MM.1S (cell line): ENCODE measurements around the gene AKAP8L.

Source experiments
- EZH2phosphoT487 ChIP-seq: fragments of 300-600 bp; sonication (generic); IDR thresholded peaks from 2 replicates; pipeline ENCODE4 v1.6.1; 2018; ENCODE audit warnings: antibody characterized with exemption, low read length
- TF ChIP-seq, protein P1 (sequence below): fragments of 300-600 bp; sonication (generic); IDR thresholded peaks from 2 replicates; pipeline ENCODE4 v1.5.1; 2016; ENCODE audit warnings: antibody characterized with exemption, low read length, mixed read lengths

GRCh38 chr19:15450528-15450890 is 31.7 kb upstream of the AKAP8L start:
- TF ChIP-seq EZH2phosphoT487: no peak
- TF ChIP-seq, protein P1, sequence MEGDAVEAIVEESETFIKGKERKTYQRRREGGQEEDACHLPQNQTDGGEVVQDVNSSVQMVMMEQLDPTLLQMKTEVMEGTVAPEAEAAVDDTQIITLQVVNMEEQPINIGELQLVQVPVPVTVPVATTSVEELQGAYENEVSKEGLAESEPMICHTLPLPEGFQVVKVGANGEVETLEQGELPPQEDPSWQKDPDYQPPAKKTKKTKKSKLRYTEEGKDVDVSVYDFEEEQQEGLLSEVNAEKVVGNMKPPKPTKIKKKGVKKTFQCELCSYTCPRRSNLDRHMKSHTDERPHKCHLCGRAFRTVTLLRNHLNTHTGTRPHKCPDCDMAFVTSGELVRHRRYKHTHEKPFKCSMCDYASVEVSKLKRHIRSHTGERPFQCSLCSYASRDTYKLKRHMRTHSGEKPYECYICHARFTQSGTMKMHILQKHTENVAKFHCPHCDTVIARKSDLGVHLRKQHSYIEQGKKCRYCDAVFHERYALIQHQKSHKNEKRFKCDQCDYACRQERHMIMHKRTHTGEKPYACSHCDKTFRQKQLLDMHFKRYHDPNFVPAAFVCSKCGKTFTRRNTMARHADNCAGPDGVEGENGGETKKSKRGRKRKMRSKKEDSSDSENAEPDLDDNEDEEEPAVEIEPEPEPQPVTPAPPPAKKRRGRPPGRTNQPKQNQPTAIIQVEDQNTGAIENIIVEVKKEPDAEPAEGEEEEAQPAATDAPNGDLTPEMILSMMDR: no peak
